Esophagus muscularis mucosa (tissue), 4 donors: Measurements from ENCODE around the gene MEX3C. TPM values are rescaled to one million over a fixed set of nuclear protein-coding genes. Genes with fewer than 3 reads are reported as not detected.

ENCODE experiments used
- DNase-seq: peaks from one replicate; pipeline ENCODE4 v3.0.0-alpha.2; 2017; ENCODE audit errors: extremely low spot score
- H3K27ac ChIP-seq, 4 donors: fragments of 200-600 bp; sonication (generic); replicated peaks in 1 of 4; 1 replicate in 3 of 4; 2 replicates in 1 of 4; pipeline ENCODE4 v1.5.1; 2016 to 2019; ENCODE audit warnings: mild to moderate bottlenecking in 1 of 4
- H3K27me3 ChIP-seq, 4 donors: fragments of 200-600 bp; sonication (generic); one replicate each; pipeline versions ENCODE4 v1.5.1 to v1.6.0; 2016 to 2019
- H3K36me3 ChIP-seq, 4 donors: fragments of 200-600 bp; sonication (generic); one replicate each; pipeline ENCODE4 v1.5.1; 2016 to 2019
- H3K4me1 ChIP-seq, 4 donors: fragments of 200-600 bp; sonication (generic); one replicate each; pipeline ENCODE4 v1.5.1; 2016 to 2019
- H3K4me3 ChIP-seq, 4 donors: fragments of 200-600 bp; sonication (generic); 1 replicate in 2 of 4; 2 replicates in 2 of 4; pipeline ENCODE4 v1.5.1; 2016 to 2019; ENCODE audit warnings: mild to moderate bottlenecking in 4 of 4, moderate library complexity in 1 of 4
- H3K9me3 ChIP-seq, 4 donors: fragments of 200-600 bp; sonication (generic); 1 replicate in 3 of 4; 2 replicates in 1 of 4; pipeline ENCODE4 v1.5.1; 2016 to 2019
- EP300 ChIP-seq: sonication (generic); formaldehyde crosslinking; IDR thresholded peaks from one replicate; pipeline ENCODE4 v1.6.1; 2017; ENCODE audit warnings: antibody characterized with exemption
- POLR2A ChIP-seq: fragments of 450-650 bp; IDR thresholded peaks from one replicate; pipeline ENCODE4 v1.6.1; 2017; ENCODE audit warnings: antibody characterized with exemption, moderate library complexity, mild to moderate bottlenecking, low read depth
- POLR2AphosphoS5 ChIP-seq, 2 donors: sonication (generic); formaldehyde crosslinking; IDR thresholded peaks; one replicate each; pipeline ENCODE4 v1.6.1; 2017; ENCODE audit warnings: antibody characterized with exemption in 2 of 2
- WGBS: methylation state at CpG from one replicate; pipeline ENCODE4 v1.1.5; 2018; 5-methylcytosine and 5-hydroxymethylcytosine counted together
- intact Hi-C: fragments of 100-400 bp; cut with DNase I; formaldehyde crosslinking; loops from one replicate; pipeline ENCODE4 v1.15.1; 2023
- total RNA-seq, 4 donors: library from RNA; depleted of rRNA; stranded (reverse); fragments of >200 nt; gene quantifications; one replicate each; pipeline versions ENCODE4 v1.1.0 to v1.2.1, GENCODE V29; 2016
- TF ChIP-seq, protein P1 (sequence below), 3 experiments: fragments of 200-600 bp in 2 of 3; fragments of 450-650 bp in 1 of 3; sonication (generic) in 2 of 3; IDR thresholded peaks; one replicate each; pipeline ENCODE4 v1.5.1; 2017 to 2019; ENCODE audit warnings: antibody characterized with exemption in 3 of 3, mild to moderate bottlenecking in 2 of 3, moderate library complexity in 1 of 3

The MEX3C gene
- total RNA-seq, 4 donors from 2014 or later, result 22.8 to 38.0 (median 30.3) TPM

DNA sequence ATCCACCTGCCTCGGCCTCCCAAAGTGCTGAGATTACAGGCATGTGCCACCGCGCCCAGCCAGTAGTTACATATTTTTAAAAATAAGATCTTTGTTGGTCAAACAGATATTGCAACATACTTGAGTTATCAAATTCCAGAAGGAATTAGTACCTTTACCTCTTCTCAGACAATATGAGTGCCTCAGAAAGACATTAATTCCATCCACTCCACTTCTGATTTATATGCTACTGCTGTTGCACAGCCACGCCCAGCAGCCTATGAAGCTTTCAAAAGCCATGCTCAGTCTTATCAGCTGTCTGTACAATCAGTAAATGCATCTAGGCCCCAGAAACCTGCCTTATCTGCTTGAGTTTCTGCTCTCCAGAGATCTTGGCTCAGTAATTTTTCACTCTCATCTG, 47.8 kb downstream of the MEX3C start:
- no peaks in the 10 kb centered on the region for H3K27me3 ChIP-seq
- peak; percentile 17 for DNase-seq
- TF ChIP-seq POLR2A (no peak), EP300 (no peak), POLR2AphosphoS5 (IDR thresholded peaks at IDR 0.05) (no peak)
- TF ChIP-seq, protein P1, sequence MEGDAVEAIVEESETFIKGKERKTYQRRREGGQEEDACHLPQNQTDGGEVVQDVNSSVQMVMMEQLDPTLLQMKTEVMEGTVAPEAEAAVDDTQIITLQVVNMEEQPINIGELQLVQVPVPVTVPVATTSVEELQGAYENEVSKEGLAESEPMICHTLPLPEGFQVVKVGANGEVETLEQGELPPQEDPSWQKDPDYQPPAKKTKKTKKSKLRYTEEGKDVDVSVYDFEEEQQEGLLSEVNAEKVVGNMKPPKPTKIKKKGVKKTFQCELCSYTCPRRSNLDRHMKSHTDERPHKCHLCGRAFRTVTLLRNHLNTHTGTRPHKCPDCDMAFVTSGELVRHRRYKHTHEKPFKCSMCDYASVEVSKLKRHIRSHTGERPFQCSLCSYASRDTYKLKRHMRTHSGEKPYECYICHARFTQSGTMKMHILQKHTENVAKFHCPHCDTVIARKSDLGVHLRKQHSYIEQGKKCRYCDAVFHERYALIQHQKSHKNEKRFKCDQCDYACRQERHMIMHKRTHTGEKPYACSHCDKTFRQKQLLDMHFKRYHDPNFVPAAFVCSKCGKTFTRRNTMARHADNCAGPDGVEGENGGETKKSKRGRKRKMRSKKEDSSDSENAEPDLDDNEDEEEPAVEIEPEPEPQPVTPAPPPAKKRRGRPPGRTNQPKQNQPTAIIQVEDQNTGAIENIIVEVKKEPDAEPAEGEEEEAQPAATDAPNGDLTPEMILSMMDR (IDR thresholded peaks at IDR 0.05), result no peak
- H3K27ac ChIP-seq, result no peak overlapping the region
- peaks cover 0 to 8% (median 0%) of the 10 kb centered on the region in 4 donors for H3K9me3 ChIP-seq
- no peaks in the 10 kb centered on the region for H3K4me1 ChIP-seq
- WGBS, result 100% methylated on average over 4 of the region's 4 CpGs
- H3K4me3 ChIP-seq, result no peak overlapping the region
- no peaks in the 10 kb centered on the region for H3K36me3 ChIP-seq
- intact Hi-C loops, result no loop called here

DNA sequence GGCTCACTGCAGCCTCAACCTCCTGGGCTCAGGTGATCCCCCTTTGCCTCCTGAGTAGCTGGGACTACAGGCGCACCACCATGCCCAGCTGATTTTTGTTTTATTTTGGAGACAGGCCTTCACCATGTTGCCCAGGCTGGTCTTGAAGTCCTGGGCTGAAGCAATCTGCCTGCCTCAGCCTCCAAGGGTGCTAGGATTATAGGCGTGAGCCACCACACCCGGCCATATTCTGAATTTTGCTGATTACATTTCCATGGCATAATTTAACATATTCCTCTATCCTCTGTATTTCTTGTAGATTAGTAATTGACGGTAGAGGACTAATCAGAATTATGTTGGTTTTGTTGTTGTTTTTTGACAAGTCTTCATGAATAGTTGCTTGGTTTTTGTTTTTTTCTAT, 50.6 kb downstream of the MEX3C start:
- no peak overlapping the region for H3K4me3 ChIP-seq
- H3K36me3 ChIP-seq, result no peaks in the 10 kb centered on the region
- TF ChIP-seq, protein P1 (IDR thresholded peaks at IDR 0.05), result no peak
- TF ChIP-seq POLR2AphosphoS5 (IDR thresholded peaks at IDR 0.05), result no peak
- no peak for TF ChIP-seq EP300
- no peak for TF ChIP-seq POLR2A
- no peak overlapping the region for H3K27ac ChIP-seq
- peak; percentile 26 for DNase-seq
- no peaks in the 10 kb centered on the region for H3K27me3 ChIP-seq
- WGBS, result 60% methylated on average over 4 of the region's 4 CpGs
- intact Hi-C loops, result no loop called here
- no peaks in the 10 kb centered on the region for H3K4me1 ChIP-seq
- peaks cover 0 to 7% (median 0%) of the 10 kb centered on the region in 4 donors for H3K9me3 ChIP-seq

DNA sequence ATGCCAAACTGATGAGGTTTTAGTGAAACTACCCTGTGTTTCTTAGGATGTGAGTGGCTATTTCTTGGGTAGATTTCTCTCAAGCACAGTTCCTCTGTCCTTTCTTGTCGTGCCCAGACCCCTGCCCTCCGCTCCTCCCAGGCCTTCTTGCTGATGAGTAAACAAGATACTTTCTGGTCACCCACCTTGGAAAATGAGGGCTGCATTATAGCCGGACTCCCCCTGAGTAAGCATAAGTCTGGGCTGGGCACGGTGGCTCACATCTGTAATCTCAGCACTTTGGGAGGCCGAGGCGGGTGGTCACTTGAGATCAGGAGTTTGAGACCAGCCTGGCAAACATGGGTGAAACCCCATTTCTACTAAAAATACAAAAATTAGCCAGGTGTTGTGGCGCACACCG, 58.5 kb downstream of the MEX3C start:
- 98% methylated on average over 8 of the region's 8 CpGs for whole genome bisulfite sequencing
- H3K27me3 ChIP-seq, result no peaks in the 10 kb centered on the region
- no peak overlapping the region for H3K4me3 ChIP-seq
- peak; percentile 74 for DNase-seq
- intact Hi-C loops, result no loop called here
- H3K27ac ChIP-seq, result no peak overlapping the region
- H3K36me3 ChIP-seq, result no peaks in the 10 kb centered on the region
- TF ChIP-seq EP300 (no peak), POLR2A (no peak), POLR2AphosphoS5 (IDR thresholded peaks at IDR 0.05) (no peak)
- TF ChIP-seq, protein P1 (IDR thresholded peaks at IDR 0.05), result no peak
- no peaks in the 10 kb centered on the region for H3K9me3 ChIP-seq
- H3K4me1 ChIP-seq, result no peaks in the 10 kb centered on the region

DNA sequence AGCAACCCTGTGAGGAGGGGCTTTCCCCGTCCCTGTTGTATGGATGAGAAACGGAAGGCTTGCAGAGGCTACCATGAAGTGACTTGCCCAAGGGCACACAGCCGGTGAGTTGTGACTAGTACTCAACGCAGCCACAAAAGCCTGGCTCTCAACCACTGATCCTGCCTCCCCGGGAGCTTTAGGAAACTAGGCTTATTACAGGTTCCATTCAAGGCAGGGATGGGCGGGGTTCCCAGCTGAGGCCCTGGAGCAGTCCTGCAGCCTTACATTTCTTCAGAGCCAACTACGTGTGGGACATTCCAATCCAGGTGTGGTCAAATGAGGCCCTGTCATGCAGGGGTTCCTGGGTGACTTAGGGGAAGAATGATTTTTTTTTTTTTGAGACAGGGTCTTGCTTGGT, 59.6 kb downstream of the MEX3C start:
- DNase-seq, result peak; percentile 82
- Histone ChIP-seq H3K27ac (no peak overlapping the region), H3K27me3 (no peaks in the 10 kb centered on the region), H3K4me3 (no peak overlapping the region), H3K9me3 (no peaks in the 10 kb centered on the region), H3K36me3 (no peaks in the 10 kb centered on the region), H3K4me1 (no peaks in the 10 kb centered on the region)
- 88% methylated on average over 7 of the region's 7 CpGs for WGBS
- no peak for TF ChIP-seq EP300
- no peak for TF ChIP-seq POLR2AphosphoS5 (IDR thresholded peaks at IDR 0.05)
- TF ChIP-seq, protein P1 (IDR thresholded peaks at IDR 0.05), result no peak
- TF ChIP-seq POLR2A, result no peak
- intact Hi-C loops, result no loop called here

DNA sequence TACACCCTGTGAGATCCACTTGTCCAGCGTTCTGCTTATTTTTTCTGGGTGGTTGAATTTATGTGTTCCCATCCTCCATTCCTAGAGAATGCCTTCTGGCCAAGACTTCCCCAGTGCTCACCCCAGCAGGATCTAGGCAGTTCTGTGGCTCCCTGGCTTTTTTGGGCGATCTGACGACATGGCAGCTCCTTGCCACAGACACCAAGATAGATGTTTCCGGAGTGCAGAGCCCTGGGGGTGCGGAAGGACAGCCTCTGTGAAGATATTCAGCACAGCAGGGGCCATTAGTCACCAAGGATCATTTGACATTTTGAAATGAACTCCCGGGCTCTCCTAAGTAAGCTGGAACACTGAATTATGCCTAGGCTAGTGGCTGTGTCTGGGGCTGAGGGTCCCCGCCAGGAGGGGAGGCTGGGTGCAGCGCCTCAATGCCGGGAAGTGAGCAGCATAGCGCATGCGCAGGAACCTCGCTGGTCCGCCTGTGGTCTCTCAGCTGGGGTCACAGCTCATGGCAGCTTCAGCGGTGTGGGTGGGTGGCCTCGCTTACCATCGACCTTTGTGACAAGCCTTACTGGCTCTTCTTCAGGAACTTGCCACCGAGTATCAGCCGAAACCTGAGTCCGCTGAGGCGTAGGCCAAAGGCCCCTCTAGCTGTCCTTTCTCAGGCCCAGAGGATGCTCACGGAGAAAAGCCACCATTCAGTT, 60.3 kb downstream of the MEX3C start:
- Histone ChIP-seq H3K27ac (no peak overlapping the region), H3K4me1 (no peaks in the 10 kb centered on the region), H3K9me3 (no peaks in the 10 kb centered on the region), H3K27me3 (no peaks in the 10 kb centered on the region), H3K36me3 (no peaks in the 10 kb centered on the region), H3K4me3 (no peak overlapping the region)
- WGBS, result 87% methylated on average over 16 of the region's 21 CpGs
- intact Hi-C loops, result no loop called here
- peak; percentile 75 for DNase-seq
- TF ChIP-seq POLR2AphosphoS5 (IDR thresholded peaks at IDR 0.05) (no peak), EP300 (no peak), POLR2A (no peak)
- TF ChIP-seq, protein P1 (IDR thresholded peaks at IDR 0.05), result no peak
